ENCODE measurements around the gene SNAP29.

DNA sequence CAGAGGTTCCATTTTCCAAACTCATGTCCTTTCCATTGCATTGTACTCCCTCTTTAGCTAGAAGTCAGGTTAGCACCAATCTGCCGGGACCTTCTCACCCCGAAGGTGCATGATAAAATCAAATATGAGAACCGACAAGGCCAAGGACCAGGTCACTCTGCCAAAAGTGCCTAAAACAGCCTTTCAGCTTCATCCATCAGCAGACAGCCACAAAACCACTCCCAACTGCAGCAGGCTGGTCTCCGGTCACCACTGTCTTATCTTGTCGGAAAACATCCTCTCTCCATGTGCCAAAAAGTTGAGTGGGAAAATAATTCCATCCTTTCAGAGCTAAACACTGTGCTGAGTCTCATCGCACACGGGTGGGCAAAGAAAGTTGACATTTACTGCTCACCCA, 1.6 kb upstream of the SNAP29 start:
- TF ChIP-seq, protein P1, sequence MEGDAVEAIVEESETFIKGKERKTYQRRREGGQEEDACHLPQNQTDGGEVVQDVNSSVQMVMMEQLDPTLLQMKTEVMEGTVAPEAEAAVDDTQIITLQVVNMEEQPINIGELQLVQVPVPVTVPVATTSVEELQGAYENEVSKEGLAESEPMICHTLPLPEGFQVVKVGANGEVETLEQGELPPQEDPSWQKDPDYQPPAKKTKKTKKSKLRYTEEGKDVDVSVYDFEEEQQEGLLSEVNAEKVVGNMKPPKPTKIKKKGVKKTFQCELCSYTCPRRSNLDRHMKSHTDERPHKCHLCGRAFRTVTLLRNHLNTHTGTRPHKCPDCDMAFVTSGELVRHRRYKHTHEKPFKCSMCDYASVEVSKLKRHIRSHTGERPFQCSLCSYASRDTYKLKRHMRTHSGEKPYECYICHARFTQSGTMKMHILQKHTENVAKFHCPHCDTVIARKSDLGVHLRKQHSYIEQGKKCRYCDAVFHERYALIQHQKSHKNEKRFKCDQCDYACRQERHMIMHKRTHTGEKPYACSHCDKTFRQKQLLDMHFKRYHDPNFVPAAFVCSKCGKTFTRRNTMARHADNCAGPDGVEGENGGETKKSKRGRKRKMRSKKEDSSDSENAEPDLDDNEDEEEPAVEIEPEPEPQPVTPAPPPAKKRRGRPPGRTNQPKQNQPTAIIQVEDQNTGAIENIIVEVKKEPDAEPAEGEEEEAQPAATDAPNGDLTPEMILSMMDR (conservative IDR thresholded peaks at IDR 0.05 in 1 of 2, IDR thresholded peaks at IDR 0.05 in 1 of 2; ENCODE audit: extremely low read depth in 1 of 2, insufficient read depth in 1 of 2, low read depth in 1 of 2, low read length in 2 of 2) = no peak
- TF ChIP-seq EZH2 (IDR thresholded peaks at IDR 0.05; ENCODE audit: borderline replicate concordance, low read length) = no peak
